Upper lobe of left lung (tissue), 4 donors: ENCODE results near the gene NOL3.

Source experiments
- POLR2AphosphoS5 ChIP-seq, 2 donors: sonication (generic); formaldehyde crosslinking; IDR thresholded peaks; one replicate each; pipeline ENCODE4 v1.5.1; 2017; ENCODE audit warnings: antibody characterized with exemption in 2 of 2
- TF ChIP-seq, protein P1 (sequence below), 6 experiments: fragments of 450-650 bp in 4 of 6; fragments of 200-600 bp in 2 of 6; sonication (generic) in 2 of 6; IDR thresholded peaks; one replicate each; pipeline ENCODE4 v1.5.1; 2016 to 2019; ENCODE audit warnings: antibody characterized with exemption in 6 of 6

DNA sequence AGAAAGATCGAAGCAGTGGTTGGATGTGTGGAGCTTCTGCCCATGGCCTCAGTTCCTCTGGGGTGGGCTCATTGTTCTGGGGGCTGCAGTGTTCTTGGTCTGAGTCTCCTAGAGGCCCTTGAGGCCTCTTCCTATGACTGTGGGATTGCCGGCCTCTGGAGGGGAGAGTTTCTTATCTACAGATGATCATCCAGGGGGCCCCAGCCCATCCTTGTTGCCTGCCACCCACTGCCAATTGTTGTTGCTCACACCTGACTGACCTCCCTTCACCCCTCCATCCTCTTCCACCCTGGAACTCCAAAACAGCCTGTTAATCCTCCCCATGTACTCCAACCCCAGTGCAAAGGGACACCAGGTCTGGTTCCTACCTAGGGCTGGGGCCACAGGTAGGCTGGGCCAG, 25.4 kb upstream of the NOL3 start:
- TF ChIP-seq, protein P1, sequence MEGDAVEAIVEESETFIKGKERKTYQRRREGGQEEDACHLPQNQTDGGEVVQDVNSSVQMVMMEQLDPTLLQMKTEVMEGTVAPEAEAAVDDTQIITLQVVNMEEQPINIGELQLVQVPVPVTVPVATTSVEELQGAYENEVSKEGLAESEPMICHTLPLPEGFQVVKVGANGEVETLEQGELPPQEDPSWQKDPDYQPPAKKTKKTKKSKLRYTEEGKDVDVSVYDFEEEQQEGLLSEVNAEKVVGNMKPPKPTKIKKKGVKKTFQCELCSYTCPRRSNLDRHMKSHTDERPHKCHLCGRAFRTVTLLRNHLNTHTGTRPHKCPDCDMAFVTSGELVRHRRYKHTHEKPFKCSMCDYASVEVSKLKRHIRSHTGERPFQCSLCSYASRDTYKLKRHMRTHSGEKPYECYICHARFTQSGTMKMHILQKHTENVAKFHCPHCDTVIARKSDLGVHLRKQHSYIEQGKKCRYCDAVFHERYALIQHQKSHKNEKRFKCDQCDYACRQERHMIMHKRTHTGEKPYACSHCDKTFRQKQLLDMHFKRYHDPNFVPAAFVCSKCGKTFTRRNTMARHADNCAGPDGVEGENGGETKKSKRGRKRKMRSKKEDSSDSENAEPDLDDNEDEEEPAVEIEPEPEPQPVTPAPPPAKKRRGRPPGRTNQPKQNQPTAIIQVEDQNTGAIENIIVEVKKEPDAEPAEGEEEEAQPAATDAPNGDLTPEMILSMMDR (IDR thresholded peaks at IDR 0.05), result no peak
- no peak for TF ChIP-seq POLR2AphosphoS5 (IDR thresholded peaks at IDR 0.05)
